ENCODE measurements around the gene SPTBN1. TPM values are rescaled to one million over a fixed set of nuclear protein-coding genes. Genes with fewer than 3 reads are reported as not detected.

SPTBN1 gene
- total and polyA plus RNA-seq, 2 of the 13 experiments (the other 11 are each of a cell fraction or from before 2014, with no cell fraction given) = 123 to 299 TPM

- TF ChIP-seq U2AF2 (IDR thresholded peaks at IDR 0.05; ENCODE audit: low read depth, low read length) (no peak), DZIP1 (CRISPR knock-in tag; IDR thresholded peaks at IDR 0.05) (no peak), NR2F1 (CRISPR knock-in tag; IDR thresholded peaks at IDR 0.05) (peak in 1 of 2 experiments; percentile 82; a peak in 2 of 4 replicates), ZSCAN12 (CRISPR knock-in tag; IDR thresholded peaks at IDR 0.05) (no peak), ZNF121 (CRISPR knock-in tag; IDR thresholded peaks at IDR 0.05) (0 out of 2 replicates have a peak, but pooled peaks have one; percentile 31), STAT5B (CRISPR knock-in tag; IDR thresholded peaks at IDR 0.05) (no peak), ZNF800 (CRISPR knock-in tag; IDR thresholded peaks at IDR 0.05) (0 out of 2 replicates have a peak, but pooled peaks have one; percentile 33), ZNF441 (CRISPR knock-in tag; IDR thresholded peaks at IDR 0.05; ENCODE audit: borderline replicate concordance) (no peak), TRIM24 (CRISPR knock-in tag; IDR thresholded peaks at IDR 0.05) (no peak), FOXA3 (CRISPR knock-in tag; IDR thresholded peaks at IDR 0.05) (peak; percentile 71), DMAP1 (CRISPR knock-in tag; IDR thresholded peaks at IDR 0.05) (peak; percentile 58; the same call in 1 of the 2 replicates), CBX5 (CRISPR knock-in tag; IDR thresholded peaks at IDR 0.05; ENCODE audit: borderline replicate concordance) (peak; percentile 58; the same call in 1 of the 2 replicates), PHB2 (IDR thresholded peaks at IDR 0.05; ENCODE audit: partially characterized antibody) (no peak), ZNF629 (CRISPR knock-in tag; conservative IDR thresholded peaks at IDR 0.05) (no peak), SALL1 (CRISPR knock-in tag; IDR thresholded peaks at IDR 0.05) (peak; percentile 97), ZNF780A (CRISPR knock-in tag; IDR thresholded peaks at IDR 0.05) (no peak), HMG20B (CRISPR knock-in tag; conservative IDR thresholded peaks at IDR 0.05) (peak; percentile 70; the same call in 1 of the 2 replicates), ZBTB2 (CRISPR knock-in tag; IDR thresholded peaks at IDR 0.05; ENCODE audit: low read depth) (no peak), MNT (IDR thresholded peaks at IDR 0.05) (no peak), ATF3 (CRISPR knock-in tag; IDR thresholded peaks at IDR 0.05) (peak; percentile 47), ZNF230 (CRISPR knock-in tag; IDR thresholded peaks at IDR 0.05) (no peak), ZNF597 (CRISPR knock-in tag; IDR thresholded peaks at IDR 0.05) (no peak)
Measured at GRCh38 chr2:54666634-54667265, 210.6 kb downstream of the SPTBN1 start (continued).
